Fibroblast of skin of scalp (primary cell): ENCODE data around the gene OPALIN.

Experiments used
- DNase-seq: peaks from one replicate; pipeline ENCODE4 v3.0.0-alpha.2; 2013

Gene OPALIN

DNA sequence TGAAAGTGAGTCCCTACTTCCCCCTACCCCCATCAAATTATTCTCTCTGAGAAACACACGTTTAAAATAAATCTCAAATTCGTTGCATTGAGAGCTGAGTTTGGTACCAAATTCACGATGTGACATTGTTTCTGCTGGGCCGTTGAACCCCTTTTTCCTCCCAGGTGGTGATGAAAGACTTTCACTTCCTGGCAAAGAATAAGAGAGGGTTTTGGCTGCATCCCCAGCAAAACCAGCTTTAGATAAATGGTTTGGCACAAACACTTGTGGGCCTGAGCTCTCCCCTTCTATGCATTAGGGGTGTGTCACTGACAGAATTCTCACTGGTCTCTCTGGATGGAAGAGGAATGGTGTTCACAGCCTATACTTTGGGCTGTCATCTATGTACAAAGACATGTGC, 63.3 kb downstream of the OPALIN start:
- no peak for DNase-seq
